ENCODE results near the gene MTCH2.
"Not testable (repeated sequence)": the region's sequence is repeated elsewhere in the genome, so short reads cannot be mapped to it uniquely, and the experiment has no call there.

MTCH2 gene

DNA sequence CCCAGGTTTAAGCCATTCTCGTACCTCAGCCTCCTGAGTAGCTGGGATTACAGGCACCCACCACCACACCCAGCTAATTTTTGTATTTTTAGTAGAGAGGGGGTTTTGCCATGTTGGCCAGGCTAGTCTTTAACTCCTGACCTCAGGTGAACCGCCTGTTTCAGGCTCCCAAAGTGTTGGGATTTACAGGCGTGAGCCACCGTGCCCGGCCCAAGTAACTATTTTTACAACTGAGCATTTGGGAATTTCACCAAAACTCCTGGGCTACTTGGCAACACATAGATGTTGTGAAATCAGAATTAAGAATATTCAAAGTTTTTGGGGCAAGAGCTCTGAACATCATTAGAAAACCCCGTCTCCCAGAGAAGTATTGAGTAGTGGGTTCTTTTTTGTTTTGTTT lies 1.9 kb downstream of the MTCH2 start:
- not testable (repeated sequence) for H3K4me3 ChIP-seq (ENCODE audit: low read length); H3K4me1 ChIP-seq (ENCODE audit: insufficient read depth, low read length); H3K9me3 ChIP-seq (ENCODE audit: insufficient read depth, low read depth, low read length); H3K9ac ChIP-seq (ENCODE audit: low read depth, low read length); H3K27ac ChIP-seq (ENCODE audit: low read depth, low read length); H3K27me3 ChIP-seq (ENCODE audit: insufficient read depth, low read length)
- WGBS, result 96% methylated on average over 6 of the region's 6 CpGs
- H3K36me3 ChIP-seq (ENCODE audit: insufficient read depth, low read length), result peaks cover 29% of the 10 kb centered on the region

DNA sequence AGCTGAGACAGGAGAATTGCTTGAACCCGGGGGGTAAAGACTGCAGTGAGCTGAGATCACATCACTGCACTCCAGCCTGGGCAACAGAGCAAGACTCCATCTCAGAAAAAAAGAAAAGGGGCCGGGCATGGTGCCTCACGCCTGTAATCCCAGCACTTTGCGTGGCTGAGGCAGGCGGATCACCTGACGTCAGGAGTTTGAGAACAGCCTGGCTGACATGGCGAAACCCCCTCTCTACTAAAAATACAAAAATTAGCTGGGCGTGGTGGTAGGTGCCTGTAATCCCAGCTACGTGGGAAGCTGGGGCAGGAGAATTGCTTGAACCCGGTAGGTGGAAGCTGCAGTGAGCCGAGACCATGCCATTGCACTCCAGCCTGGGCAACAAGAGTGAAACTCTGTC lies 6.0 kb downstream of the MTCH2 start:
- not testable (repeated sequence) for H3K9me3 ChIP-seq (ENCODE audit: insufficient read depth, low read depth, low read length); H3K27me3 ChIP-seq (ENCODE audit: insufficient read depth, low read length); H3K9ac ChIP-seq (ENCODE audit: low read depth, low read length); H3K4me1 ChIP-seq (ENCODE audit: insufficient read depth, low read length); H3K4me3 ChIP-seq (ENCODE audit: low read length); H3K27ac ChIP-seq (ENCODE audit: low read depth, low read length)
- peaks cover 57% of the 10 kb centered on the region for H3K36me3 ChIP-seq (ENCODE audit: insufficient read depth, low read length)
- WGBS, result 98% methylated on average over 11 of the region's 11 CpGs

DNA sequence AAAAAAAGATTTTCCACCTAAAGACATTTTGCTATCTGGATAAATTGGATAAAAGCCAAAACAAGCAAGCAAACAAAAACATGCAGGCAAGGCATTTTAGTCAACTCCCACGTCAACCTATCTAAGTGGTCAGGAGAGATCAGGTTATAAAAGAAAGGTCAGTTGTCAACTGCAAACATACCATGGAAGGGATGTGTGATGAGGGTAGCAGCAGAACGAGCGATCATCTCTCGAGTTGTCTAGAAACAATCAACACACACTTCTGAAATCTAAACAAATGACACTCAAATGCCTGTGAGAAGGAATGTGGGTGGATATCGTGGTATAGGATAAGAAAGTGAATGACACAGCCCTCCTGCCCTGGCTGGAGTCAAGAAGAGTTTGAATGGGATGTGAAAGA lies 10.9 kb downstream of the MTCH2 start:
- Histone ChIP-seq H3K4me1 (ENCODE audit: insufficient read depth, low read length) (no peaks in the 10 kb centered on the region), H3K36me3 (ENCODE audit: insufficient read depth, low read length) (peaks cover 77% of the 10 kb centered on the region), H3K27me3 (ENCODE audit: insufficient read depth, low read length) (no peaks in the 10 kb centered on the region), H3K9ac (ENCODE audit: low read depth, low read length) (no peak overlapping the region), H3K4me3 (ENCODE audit: low read length) (no peak overlapping the region), H3K27ac (ENCODE audit: low read depth, low read length) (no peak overlapping the region), H3K9me3 (ENCODE audit: insufficient read depth, low read depth, low read length) (no peaks in the 10 kb centered on the region)
- 100% methylated on average over 1 of the region's 5 CpGs for WGBS

DNA sequence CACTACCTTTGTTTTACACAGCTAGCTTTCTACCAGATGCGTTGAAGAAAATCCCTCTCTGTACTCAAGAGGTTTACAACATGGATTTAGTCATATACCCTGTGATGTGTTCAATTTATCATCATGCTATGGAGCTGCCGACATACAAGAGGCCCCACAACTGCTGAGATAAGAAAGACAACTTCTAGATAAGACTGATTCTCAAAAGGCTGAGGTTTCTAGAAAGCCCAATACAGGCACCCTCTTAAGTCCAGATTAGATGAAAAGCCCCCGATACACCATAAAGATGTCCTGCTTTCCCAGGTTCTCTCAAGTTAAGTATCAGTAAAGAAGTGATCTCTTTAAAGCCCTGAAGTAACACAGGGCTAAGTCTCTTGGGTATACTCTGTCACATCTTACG lies 14.3 kb downstream of the MTCH2 start:
- 95% methylated on average over 4 of the region's 4 CpGs for WGBS
- no peak overlapping the region for H3K4me3 ChIP-seq (ENCODE audit: low read length)
- no peaks in the 10 kb centered on the region for H3K27me3 ChIP-seq (ENCODE audit: insufficient read depth, low read length)
- H3K9ac ChIP-seq (ENCODE audit: low read depth, low read length), result no peak overlapping the region
- H3K9me3 ChIP-seq (ENCODE audit: insufficient read depth, low read depth, low read length), result no peaks in the 10 kb centered on the region
- H3K27ac ChIP-seq (ENCODE audit: low read depth, low read length), result no peak overlapping the region
- no peaks in the 10 kb centered on the region for H3K4me1 ChIP-seq (ENCODE audit: insufficient read depth, low read length)
- peaks cover 89% of the 10 kb centered on the region for H3K36me3 ChIP-seq (ENCODE audit: insufficient read depth, low read length)

DNA sequence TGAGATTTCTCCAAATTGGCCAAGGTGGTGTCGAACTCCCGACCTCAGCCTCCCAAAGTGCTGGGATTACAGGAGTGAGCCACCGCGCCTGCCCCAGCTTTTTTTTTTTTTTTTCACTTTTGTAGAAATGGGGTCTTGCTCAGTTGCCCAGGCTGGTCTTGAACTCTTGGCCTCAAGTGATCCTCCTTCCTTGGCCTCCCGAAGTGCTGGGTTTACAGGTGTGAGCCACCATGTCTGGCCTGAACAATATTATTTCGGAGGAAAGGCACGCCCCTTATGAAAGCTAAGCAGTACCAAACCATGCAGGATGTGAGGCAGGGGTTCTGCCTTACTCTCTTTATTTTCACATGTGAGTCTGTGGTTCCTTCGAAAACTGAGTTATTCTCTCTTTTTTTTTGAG lies 16.1 kb downstream of the MTCH2 start:
- WGBS, result 97% methylated on average over 8 of the region's 8 CpGs
- no peaks in the 10 kb centered on the region for H3K4me1 ChIP-seq (ENCODE audit: insufficient read depth, low read length)
- H3K9me3 ChIP-seq (ENCODE audit: insufficient read depth, low read depth, low read length), result no peaks in the 10 kb centered on the region
- no peak overlapping the region for H3K9ac ChIP-seq (ENCODE audit: low read depth, low read length)
- no peak overlapping the region for H3K27ac ChIP-seq (ENCODE audit: low read depth, low read length)
- H3K27me3 ChIP-seq (ENCODE audit: insufficient read depth, low read length), result no peaks in the 10 kb centered on the region
- peaks cover 97% of the 10 kb centered on the region for H3K36me3 ChIP-seq (ENCODE audit: insufficient read depth, low read length)
- no peak overlapping the region for H3K4me3 ChIP-seq (ENCODE audit: low read length)

DNA sequence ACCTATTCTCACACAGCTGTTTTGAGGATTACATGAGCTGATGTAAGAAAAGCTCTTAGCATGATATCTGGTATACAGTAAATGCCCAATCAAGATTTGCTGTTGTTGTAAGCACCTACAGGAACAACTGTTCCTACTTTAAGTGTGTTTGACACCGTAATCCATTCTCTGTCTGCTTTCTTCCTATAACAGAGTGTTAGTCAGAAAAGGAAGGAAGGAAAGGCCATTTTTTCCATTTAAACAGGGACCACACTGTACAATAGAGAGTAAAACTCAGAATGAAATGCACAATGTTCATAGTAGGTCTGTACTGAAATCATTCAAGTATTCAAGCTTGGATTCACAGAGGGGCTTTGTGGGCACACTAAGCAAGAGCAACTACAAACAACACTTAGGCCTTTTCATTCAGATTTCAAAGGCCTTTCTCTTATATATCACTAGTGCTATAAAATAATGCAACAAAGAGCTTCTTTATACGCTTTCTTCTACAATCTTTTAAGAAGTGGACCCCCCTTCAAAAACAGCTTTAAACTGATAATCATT lies 21.5 kb downstream of the MTCH2 start:
- Histone ChIP-seq H3K36me3 (ENCODE audit: insufficient read depth, low read length) (peaks cover 87% of the 10 kb centered on the region), H3K9me3 (ENCODE audit: insufficient read depth, low read depth, low read length) (no peaks in the 10 kb centered on the region), H3K9ac (ENCODE audit: low read depth, low read length) (no peak overlapping the region), H3K4me3 (ENCODE audit: low read length) (no peak overlapping the region), H3K27ac (ENCODE audit: low read depth, low read length) (no peak overlapping the region), H3K4me1 (ENCODE audit: insufficient read depth, low read length) (no peaks in the 10 kb centered on the region), H3K27me3 (ENCODE audit: insufficient read depth, low read length) (no peaks in the 10 kb centered on the region)
- WGBS, result 91% methylated on average over 2 of the region's 2 CpGs

DNA sequence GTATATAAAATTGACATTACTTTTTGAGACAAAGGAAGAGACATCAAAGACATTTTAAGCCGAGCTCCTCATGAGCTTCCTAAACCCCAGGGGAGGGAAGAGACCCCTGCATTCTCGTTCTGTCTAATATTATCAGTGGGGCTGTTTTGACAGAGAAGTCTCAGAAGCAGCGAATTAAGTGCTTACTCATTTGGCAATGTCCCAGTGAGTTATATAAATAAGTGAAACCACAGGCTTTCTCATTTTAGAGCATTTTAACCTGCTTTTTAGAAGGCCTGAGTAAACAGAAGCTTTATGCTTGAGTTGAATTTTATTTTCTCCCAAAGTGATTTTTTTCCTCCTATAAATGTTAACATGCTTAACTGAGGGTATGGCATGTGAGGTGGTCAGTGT lies 24.9 kb downstream of the MTCH2 start:
- no peaks in the 10 kb centered on the region for H3K9me3 ChIP-seq (ENCODE audit: insufficient read depth, low read depth, low read length)
- H3K4me1 ChIP-seq (ENCODE audit: insufficient read depth, low read length), result no peaks in the 10 kb centered on the region
- no peak overlapping the region for H3K4me3 ChIP-seq (ENCODE audit: low read length)
- H3K27me3 ChIP-seq (ENCODE audit: insufficient read depth, low read length), result no peaks in the 10 kb centered on the region
- no peak overlapping the region for H3K9ac ChIP-seq (ENCODE audit: low read depth, low read length)
- H3K36me3 ChIP-seq (ENCODE audit: insufficient read depth, low read length), result peaks cover 52% of the 10 kb centered on the region
- no peak overlapping the region for H3K27ac ChIP-seq (ENCODE audit: low read depth, low read length)
- 87% methylated on average over 3 of the region's 3 CpGs for WGBS

DNA sequence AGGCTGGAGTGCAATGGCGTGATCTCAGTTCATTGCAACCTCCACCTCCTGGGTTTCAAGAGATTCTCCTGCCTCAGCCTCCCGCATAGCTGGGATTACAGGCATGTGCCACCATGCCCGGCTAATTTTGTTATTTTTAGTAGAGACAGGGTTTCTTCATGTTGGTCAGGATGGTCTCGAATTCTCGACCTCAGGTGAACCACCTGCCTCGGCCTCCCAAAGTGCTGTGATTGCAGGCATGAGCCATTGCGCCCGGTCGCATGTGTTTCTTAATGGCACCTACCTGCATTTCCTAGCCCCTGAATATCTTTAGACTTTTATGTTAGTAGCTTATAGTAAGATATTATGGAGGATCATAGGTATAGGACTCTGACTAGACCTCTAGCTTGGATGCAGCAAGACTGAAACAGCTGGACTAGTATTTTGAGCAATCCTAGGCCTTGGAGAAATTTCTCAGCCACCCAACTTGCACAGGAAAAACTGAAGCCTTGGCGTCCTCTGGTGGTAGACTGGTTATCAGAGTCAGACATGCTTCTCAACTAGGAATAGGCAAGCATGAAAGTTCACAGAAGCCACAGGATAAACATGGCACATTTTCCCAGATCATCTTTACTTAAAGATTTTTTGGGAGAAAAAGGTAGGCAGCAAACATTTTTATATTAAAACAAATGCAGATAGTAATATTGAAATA lies 25.5 kb downstream of the MTCH2 start:
- Histone ChIP-seq H3K27ac (ENCODE audit: low read depth, low read length) (no peak overlapping the region), H3K4me3 (ENCODE audit: low read length) (no peak overlapping the region), H3K9ac (ENCODE audit: low read depth, low read length) (no peak overlapping the region), H3K36me3 (ENCODE audit: insufficient read depth, low read length) (peaks cover 46% of the 10 kb centered on the region), H3K27me3 (ENCODE audit: insufficient read depth, low read length) (no peaks in the 10 kb centered on the region), H3K4me1 (ENCODE audit: insufficient read depth, low read length) (no peaks in the 10 kb centered on the region), H3K9me3 (ENCODE audit: insufficient read depth, low read depth, low read length) (no peaks in the 10 kb centered on the region)
- WGBS, result 85% methylated on average over 10 of the region's 10 CpGs

DNA sequence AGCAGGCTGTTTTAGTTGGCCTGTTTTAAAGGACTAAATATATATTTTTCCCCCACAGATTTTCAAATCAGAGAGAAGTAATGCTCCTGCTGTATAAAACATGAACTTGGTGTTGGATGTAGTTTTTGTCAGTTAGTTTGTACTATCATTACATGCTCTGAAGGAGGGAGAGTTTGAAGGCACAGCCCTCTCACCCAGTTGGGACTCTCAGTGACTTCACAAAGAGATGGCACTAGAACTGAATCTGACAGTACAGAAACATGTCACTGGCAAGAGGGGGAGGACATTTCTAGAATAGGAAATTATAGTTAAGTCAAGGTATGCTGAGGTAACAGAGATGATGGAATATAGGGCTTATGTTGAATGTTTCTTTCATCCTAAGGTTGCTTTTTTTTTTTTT lies 27.1 kb downstream of the MTCH2 start:
- Histone ChIP-seq H3K9ac (ENCODE audit: low read depth, low read length) (no peak overlapping the region), H3K4me1 (ENCODE audit: insufficient read depth, low read length) (no peaks in the 10 kb centered on the region), H3K27ac (ENCODE audit: low read depth, low read length) (no peak overlapping the region), H3K27me3 (ENCODE audit: insufficient read depth, low read length) (no peaks in the 10 kb centered on the region), H3K9me3 (ENCODE audit: insufficient read depth, low read depth, low read length) (no peaks in the 10 kb centered on the region), H3K4me3 (ENCODE audit: low read length) (no peak overlapping the region), H3K36me3 (ENCODE audit: insufficient read depth, low read length) (peaks cover 37% of the 10 kb centered on the region)

DNA sequence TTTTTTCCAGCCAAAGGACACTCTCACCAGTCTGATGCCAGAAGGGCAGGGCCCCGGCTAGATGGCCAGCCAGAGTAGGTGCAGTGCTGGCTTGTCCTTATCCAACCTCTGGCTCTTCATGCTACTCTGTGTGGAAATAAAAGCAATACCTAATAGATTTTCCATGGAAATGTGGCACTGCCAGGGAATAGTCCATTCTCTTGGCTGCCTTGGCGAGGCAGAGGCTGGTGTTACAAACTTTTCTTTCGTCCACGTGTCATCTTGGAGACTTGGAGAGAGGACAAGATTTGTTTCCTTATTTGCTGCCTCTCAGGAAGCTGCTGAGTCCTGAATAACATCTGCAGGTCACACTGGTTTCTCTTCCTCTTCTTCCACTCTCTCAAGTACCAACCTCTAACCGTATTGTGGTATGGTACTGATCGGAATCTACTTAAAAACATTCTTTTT lies 31.0 kb downstream of the MTCH2 start:
- 96% methylated on average over 6 of the region's 6 CpGs for WGBS
- no peaks in the 10 kb centered on the region for H3K4me1 ChIP-seq (ENCODE audit: insufficient read depth, low read length)
- H3K9ac ChIP-seq (ENCODE audit: low read depth, low read length), result peak overlapping the region; percentile 16; the same call in 1 of the 2 replicates
- no peaks in the 10 kb centered on the region for H3K27me3 ChIP-seq (ENCODE audit: insufficient read depth, low read length)
- H3K36me3 ChIP-seq (ENCODE audit: insufficient read depth, low read length), result peaks cover 10% of the 10 kb centered on the region
- no peak overlapping the region for H3K27ac ChIP-seq (ENCODE audit: low read depth, low read length)
- H3K4me3 ChIP-seq (ENCODE audit: low read length), result no peak overlapping the region
- H3K9me3 ChIP-seq (ENCODE audit: insufficient read depth, low read depth, low read length), result no peaks in the 10 kb centered on the region

DNA sequence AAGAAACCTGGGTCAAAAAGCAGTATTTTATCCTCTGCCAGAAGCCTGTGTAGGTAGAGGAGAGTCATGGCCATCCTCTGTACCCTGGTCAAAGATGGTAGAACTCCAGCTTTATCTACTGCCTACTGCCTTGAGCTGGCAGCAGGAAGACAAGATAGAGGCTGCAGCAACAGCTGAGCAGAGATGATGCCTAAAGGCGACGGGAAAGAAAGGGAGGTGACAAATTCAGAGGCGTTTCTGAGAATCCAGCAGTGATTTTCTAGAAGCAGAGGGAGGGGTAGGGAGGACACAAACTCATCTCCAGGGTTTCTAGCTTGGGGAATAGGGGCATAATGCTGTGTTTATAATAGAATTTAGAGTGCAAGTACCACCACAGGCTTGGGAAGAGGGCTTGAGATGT lies 32.7 kb downstream of the MTCH2 start:
- no peaks in the 10 kb centered on the region for H3K9me3 ChIP-seq (ENCODE audit: insufficient read depth, low read depth, low read length)
- H3K9ac ChIP-seq (ENCODE audit: low read depth, low read length), result no peak overlapping the region
- no peaks in the 10 kb centered on the region for H3K27me3 ChIP-seq (ENCODE audit: insufficient read depth, low read length)
- no peak overlapping the region for H3K4me3 ChIP-seq (ENCODE audit: low read length)
- peaks cover 6% of the 10 kb centered on the region for H3K36me3 ChIP-seq (ENCODE audit: insufficient read depth, low read length)
- H3K27ac ChIP-seq (ENCODE audit: low read depth, low read length), result no peak overlapping the region
- H3K4me1 ChIP-seq (ENCODE audit: insufficient read depth, low read length), result no peaks in the 10 kb centered on the region
- WGBS, result 89% methylated on average over 3 of the region's 3 CpGs

DNA sequence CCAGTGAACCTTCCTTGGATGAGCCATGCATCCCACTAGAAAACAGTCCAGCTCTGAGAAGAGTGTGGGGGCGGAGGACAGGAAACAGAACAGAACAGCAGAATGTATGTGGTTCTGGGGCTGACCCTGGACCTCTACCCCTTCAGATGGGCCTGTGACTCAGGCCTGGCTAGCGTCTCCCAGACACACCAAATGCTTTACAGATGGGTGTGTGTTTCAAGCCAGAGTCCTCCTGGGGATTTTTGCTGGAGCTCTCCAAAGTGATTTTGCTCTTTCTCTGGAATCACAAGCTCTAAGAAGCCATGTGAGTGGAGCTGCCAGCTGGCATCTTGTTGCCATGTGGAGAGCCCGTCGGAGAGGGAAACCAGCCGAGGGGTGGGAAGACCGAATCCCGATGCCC lies 35.0 kb downstream of the MTCH2 start:
- Histone ChIP-seq H3K36me3 (ENCODE audit: insufficient read depth, low read length) (peaks cover 6% of the 10 kb centered on the region), H3K27me3 (ENCODE audit: insufficient read depth, low read length) (no peaks in the 10 kb centered on the region), H3K9me3 (ENCODE audit: insufficient read depth, low read depth, low read length) (no peaks in the 10 kb centered on the region), H3K27ac (ENCODE audit: low read depth, low read length) (no peak overlapping the region), H3K4me3 (ENCODE audit: low read length) (no peak overlapping the region), H3K9ac (ENCODE audit: low read depth, low read length) (no peak overlapping the region), H3K4me1 (ENCODE audit: insufficient read depth, low read length) (no peaks in the 10 kb centered on the region)
- 96% methylated on average over 7 of the region's 7 CpGs for WGBS
